Measurements from ENCODE around the gene PCK1.

Gene PCK1

GRCh38 chr20:57589728-57590484 is 29.0 kb downstream of the PCK1 start:
- no peak for DNase-seq

- no peak for DNase-seq
These were observed 29.8 kb downstream of the PCK1 start for GRCh38 chr20:57590485-57591288.

GRCh38 chr20:57591289-57592229 is 30.6 kb downstream of the PCK1 start:
- DNase-seq, result no peak

GRCh38 chr20:57592263-57593092 is 31.6 kb downstream of the PCK1 start:
- no peak for DNase-seq

- DNase-seq, result no peak
These were observed 32.4 kb downstream of the PCK1 start for GRCh38 chr20:57593134-57593886.

GRCh38 chr20:57594092-57594951 is 33.4 kb downstream of the PCK1 start:
- peak; percentile 21 to 69 (median 40) for DNase-seq

GRCh38 chr20:57595041-57596030 is 34.4 kb downstream of the PCK1 start:
- DNase-seq, result no peak

- DNase-seq, result no peak
These were observed 35.4 kb downstream of the PCK1 start for GRCh38 chr20:57596358-57596757.

GRCh38 chr20:57596998-57597939 is 36.4 kb downstream of the PCK1 start:
- DNase-seq, result peak; percentile 43 to 81 (median 69)

- DNase-seq, result no peak
These were observed 37.1 kb downstream of the PCK1 start for GRCh38 chr20:57598060-57598459.

- no peak for DNase-seq
These were observed 37.6 kb downstream of the PCK1 start for GRCh38 chr20:57598491-57598890.

GRCh38 chr20:57600320-57601210 is 39.7 kb downstream of the PCK1 start:
- no peak for DNase-seq

GRCh38 chr20:57601211-57601570 is 40.3 kb downstream of the PCK1 start:
- DNase-seq, result no peak

- DNase-seq, result no peak
These were observed 40.8 kb downstream of the PCK1 start for GRCh38 chr20:57601737-57602136.

GRCh38 chr20:57603120-57603519 is 42.2 kb downstream of the PCK1 start:
- no peak for DNase-seq

GRCh38 chr20:57605045-57605444 is 44.1 kb downstream of the PCK1 start:
- DNase-seq, result no peak

GRCh38 chr20:57605878-57606277 is 45.0 kb downstream of the PCK1 start:
- DNase-seq, result no peak

All from stimulated activated naive CD4-positive, alpha-beta T cell (primary cell).